Suppressor macrophage treated with lipopolysaccharide for 1 hour (primary cell): Measurements from ENCODE around the gene RFT1.

Source experiments
- DNase-seq, 3 donors: peaks; one replicate each; pipeline ENCODE4 v3.0.0-alpha.2; 2020 to 2022

RFT1 gene

GRCh38 chr3:53122255-53122932 lies 7.8 kb downstream of the RFT1 start:
- no peak for DNase-seq

GRCh38 chr3:53120336-53120735 lies 9.9 kb downstream of the RFT1 start:
- DNase-seq = no peak

- no peak for DNase-seq
Measured at GRCh38 chr3:53116956-53117355, 13.3 kb downstream of the RFT1 start.

GRCh38 chr3:53114412-53115074 lies 15.7 kb downstream of the RFT1 start:
- peak; percentile 33 to 59 (median 58) for DNase-seq

GRCh38 chr3:53114011-53114400 lies 16.2 kb downstream of the RFT1 start:
- peak; percentile 87 to 93 (median 93) for DNase-seq

- DNase-seq = no peak
Measured at GRCh38 chr3:53113293-53114010, 16.8 kb downstream of the RFT1 start.

- DNase-seq = no peak
Measured at GRCh38 chr3:53111822-53112221, 18.4 kb downstream of the RFT1 start.

GRCh38 chr3:53109891-53110771 lies 20.1 kb downstream of the RFT1 start:
- DNase-seq = peak; percentile 87 to 88 (median 88)

GRCh38 chr3:53109190-53109589 lies 21.0 kb downstream of the RFT1 start:
- no peak for DNase-seq

- peak; percentile 70 to 75 (median 71) for DNase-seq
Measured at GRCh38 chr3:53104762-53105161, 25.5 kb downstream of the RFT1 start.

- peak; percentile 70 to 76 (median 75) for DNase-seq
Measured at GRCh38 chr3:53103397-53104296, 26.6 kb downstream of the RFT1 start.

GRCh38 chr3:53102601-53103147 lies 27.6 kb downstream of the RFT1 start:
- peak; percentile 84 to 93 (median 92) for DNase-seq

GRCh38 chr3:53101956-53102355 lies 28.3 kb downstream of the RFT1 start:
- DNase-seq = no peak

- no peak for DNase-seq
Measured at GRCh38 chr3:53100818-53101466, 29.3 kb downstream of the RFT1 start.

GRCh38 chr3:53097887-53098286 lies 32.3 kb downstream of the RFT1 start:
- DNase-seq = no peak

GRCh38 chr3:53092942-53093341 lies 37.3 kb downstream of the RFT1 start:
- peak; percentile 51 to 64 (median 55) for DNase-seq

- no peak for DNase-seq
Measured at GRCh38 chr3:53092216-53092615, 38.0 kb downstream of the RFT1 start.

GRCh38 chr3:53091011-53091410 lies 39.2 kb downstream of the RFT1 start:
- DNase-seq = peak in 2 of 3 donors; percentile 7 to 22

GRCh38 chr3:53089511-53089910 lies 40.7 kb downstream of the RFT1 start:
- DNase-seq = no peak

GRCh38 chr3:53085476-53085875 lies 44.8 kb downstream of the RFT1 start:
- no peak for DNase-seq
